Fibroblast of skin of back (primary cell): ENCODE data around the gene PLCG1.

Experiments
- DNase-seq: peaks from one replicate; pipeline ENCODE4 v3.0.0-alpha.2; 2013

PLCG1 gene

GRCh38 chr20:41142919-41143318 lies 5.6 kb downstream of the PLCG1 start:
- DNase-seq, result no peak

GRCh38 chr20:41143354-41143753 lies 6.0 kb downstream of the PLCG1 start:
- DNase-seq, result no peak

- no peak for DNase-seq
These were observed 8.0 kb downstream of the PLCG1 start for GRCh38 chr20:41145317-41145716.

- DNase-seq, result no peak
These were observed 8.7 kb downstream of the PLCG1 start for GRCh38 chr20:41145821-41146620.

- no peak for DNase-seq
These were observed 10.4 kb downstream of the PLCG1 start for GRCh38 chr20:41147767-41148191.

- no peak for DNase-seq
These were observed 11.6 kb downstream of the PLCG1 start for GRCh38 chr20:41148942-41149341.

- DNase-seq, result no peak
These were observed 13.3 kb downstream of the PLCG1 start for GRCh38 chr20:41150664-41151063.

- no peak for DNase-seq
These were observed 14.0 kb downstream of the PLCG1 start for GRCh38 chr20:41151134-41151869.

- no peak for DNase-seq
These were observed 14.9 kb downstream of the PLCG1 start for GRCh38 chr20:41152108-41152757.

GRCh38 chr20:41154436-41155176 lies 17.3 kb downstream of the PLCG1 start:
- DNase-seq, result no peak

- DNase-seq, result no peak
These were observed 17.9 kb downstream of the PLCG1 start for GRCh38 chr20:41155261-41155660.

- DNase-seq, result no peak
These were observed 20.8 kb downstream of the PLCG1 start for GRCh38 chr20:41158082-41158625.

GRCh38 chr20:41159547-41159946 lies 22.2 kb downstream of the PLCG1 start:
- no peak for DNase-seq

GRCh38 chr20:41160686-41161085 lies 23.3 kb downstream of the PLCG1 start:
- no peak for DNase-seq

GRCh38 chr20:41161886-41162285 lies 24.5 kb downstream of the PLCG1 start:
- no peak for DNase-seq

- no peak for DNase-seq
These were observed 25.1 kb downstream of the PLCG1 start for GRCh38 chr20:41162396-41162795.

GRCh38 chr20:41163821-41164220 lies 26.5 kb downstream of the PLCG1 start:
- no peak for DNase-seq

GRCh38 chr20:41165001-41165882 lies 27.9 kb downstream of the PLCG1 start:
- DNase-seq, result no peak

GRCh38 chr20:41166201-41167117 lies 29.1 kb downstream of the PLCG1 start:
- no peak for DNase-seq

GRCh38 chr20:41167118-41167470 lies 29.8 kb downstream of the PLCG1 start:
- DNase-seq, result no peak
